GM19035 (cell line): Measurements from ENCODE around the gene CAMK2A.

Source experiments
- ATAC-seq: cut with Tn5 transposase; IDR thresholded peaks from one replicate; pipeline ENCODE4 v1.9.1; 2021; ENCODE audit not compliant: unreplicated experiment

Gene CAMK2A

DNA sequence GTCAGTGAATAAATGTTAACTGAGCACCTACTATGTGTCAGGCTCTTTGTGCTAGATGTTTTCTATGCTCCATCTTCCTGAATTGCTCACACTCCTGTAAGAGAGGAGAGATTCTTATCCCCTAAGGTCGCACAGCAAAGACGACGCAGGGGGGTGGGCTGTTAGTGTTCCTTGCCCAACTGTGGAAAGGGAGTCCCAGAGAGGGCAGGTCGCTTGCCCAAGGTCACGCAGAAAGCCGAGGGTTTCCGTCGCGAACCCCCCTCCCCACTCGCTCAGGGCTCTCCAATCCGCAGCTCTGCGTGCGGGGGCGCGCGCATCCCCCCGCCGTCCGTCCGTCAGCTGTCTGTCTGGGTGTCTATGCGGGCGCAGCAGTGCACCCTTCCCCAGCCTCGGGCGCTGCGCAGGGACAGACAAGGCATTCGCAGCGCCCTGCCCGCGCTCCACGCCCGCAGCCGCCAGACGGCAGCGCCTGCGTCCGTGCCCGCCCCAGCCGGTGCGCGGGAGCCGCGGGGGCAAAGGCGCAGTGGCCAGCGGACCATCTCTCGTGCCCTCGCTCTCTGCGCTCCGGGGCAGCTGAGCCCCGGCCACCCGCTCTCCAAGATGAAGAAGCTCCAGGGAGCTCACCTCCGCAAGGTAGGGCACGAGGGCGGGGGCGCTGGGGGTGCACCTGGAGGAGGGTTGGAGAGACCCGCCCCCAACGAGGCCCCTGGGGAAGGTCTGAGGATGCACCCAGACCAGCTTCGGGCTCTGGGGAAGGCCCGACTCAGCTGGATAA, 99.7 kb downstream of the CAMK2A start, which contains the start of gene SLC6A7:
TSS of gene SLC6A7 (plus strand) at position 335 of the 775 bp plus-strand sequence. CDS start at position 601, 266 bp downstream.
- no peak for ATAC-seq

DNA sequence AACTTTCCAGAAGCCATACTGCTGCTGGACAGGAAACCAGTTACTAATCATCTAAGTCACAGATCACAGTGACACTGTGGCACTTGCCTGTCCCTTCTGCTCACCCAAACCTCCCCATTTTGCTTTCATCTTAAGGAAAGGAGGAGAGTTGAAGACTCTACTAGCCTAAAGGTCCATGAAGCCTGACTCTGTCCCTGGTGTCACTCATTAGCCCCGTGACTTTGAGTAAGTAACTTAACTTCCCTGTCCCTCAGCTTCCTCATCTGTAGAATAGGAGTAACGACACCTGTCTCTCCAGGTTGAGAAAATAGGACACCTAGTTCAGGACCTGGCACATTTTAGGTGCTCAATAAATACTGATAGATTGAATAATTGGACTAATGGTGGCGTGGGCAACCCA, 100.2 kb downstream of the CAMK2A start:
- ATAC-seq: no peak

DNA sequence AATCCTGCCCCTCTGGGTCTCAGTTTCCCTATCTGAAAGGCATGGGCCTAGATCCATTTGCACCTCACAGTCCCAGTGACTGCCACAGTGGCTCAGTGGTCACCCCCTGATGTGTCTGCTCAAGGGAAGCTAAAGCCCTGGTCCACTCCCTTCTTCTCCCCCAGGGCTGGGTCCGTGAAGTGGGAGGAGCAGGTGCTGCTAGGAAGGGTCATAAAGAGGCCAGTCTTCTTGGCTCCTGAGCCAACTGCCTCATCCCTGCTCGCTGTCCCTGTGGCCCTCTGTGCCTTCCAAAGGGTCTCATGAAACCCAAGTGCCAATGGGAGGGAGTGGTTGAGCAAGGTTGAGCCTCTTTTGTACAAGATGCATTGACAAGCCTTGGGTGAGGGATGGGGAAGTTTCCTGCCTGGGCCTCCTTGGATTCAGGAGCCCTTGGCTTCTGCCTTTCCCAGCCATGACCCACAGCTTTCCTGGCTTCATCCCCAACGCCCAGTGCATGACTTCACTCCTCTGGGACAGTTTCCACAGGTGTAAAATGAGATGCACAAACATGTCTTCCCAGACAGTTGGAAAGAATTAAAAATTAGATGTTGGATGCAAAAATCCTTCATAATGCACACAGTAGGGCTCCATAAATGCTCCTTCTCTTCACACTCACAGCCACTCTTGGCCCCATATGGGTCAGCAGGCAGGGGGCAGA, 101.3 kb downstream of the CAMK2A start:
- ATAC-seq: no peak

DNA sequence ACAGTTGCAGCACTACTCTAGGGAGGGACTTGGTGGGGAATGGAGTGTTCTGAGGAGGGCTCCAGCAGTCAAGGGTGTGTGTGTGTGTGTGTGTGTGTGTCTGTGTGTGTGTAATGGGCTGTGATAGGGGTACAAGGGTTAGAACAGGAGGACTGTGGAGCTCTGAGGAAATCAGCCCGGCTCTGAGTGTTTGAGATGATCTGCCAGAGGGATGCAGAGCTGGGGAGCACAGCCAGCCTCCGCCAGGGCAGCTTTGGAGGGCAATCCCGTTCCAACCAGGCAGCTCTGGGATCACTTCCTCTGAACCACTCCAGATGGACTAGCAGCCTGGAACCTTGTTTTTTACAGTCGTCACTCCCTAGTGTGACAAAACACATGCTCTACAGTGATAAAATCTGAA, 102.7 kb downstream of the CAMK2A start:
- no peak for ATAC-seq

DNA sequence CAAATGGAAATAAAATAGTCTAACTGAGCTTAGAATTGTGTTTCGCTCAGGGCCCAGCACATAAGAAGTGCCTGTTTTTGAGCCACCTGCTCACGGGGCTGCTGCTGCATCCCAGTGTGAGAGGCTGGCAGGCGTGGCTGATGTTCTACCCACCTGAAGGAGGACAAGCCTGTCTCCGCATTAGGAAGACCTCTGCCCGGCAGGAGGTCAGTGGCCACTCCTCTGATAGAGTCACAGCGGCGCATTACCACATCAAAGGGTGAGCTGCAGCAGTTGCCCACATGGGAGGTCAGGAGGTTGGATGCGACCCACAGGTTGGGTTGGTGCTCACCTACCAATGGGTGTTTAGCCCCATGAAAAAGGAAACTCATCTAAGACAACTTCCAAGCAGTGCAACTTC, 103.4 kb downstream of the CAMK2A start:
- ATAC-seq: no peak

DNA sequence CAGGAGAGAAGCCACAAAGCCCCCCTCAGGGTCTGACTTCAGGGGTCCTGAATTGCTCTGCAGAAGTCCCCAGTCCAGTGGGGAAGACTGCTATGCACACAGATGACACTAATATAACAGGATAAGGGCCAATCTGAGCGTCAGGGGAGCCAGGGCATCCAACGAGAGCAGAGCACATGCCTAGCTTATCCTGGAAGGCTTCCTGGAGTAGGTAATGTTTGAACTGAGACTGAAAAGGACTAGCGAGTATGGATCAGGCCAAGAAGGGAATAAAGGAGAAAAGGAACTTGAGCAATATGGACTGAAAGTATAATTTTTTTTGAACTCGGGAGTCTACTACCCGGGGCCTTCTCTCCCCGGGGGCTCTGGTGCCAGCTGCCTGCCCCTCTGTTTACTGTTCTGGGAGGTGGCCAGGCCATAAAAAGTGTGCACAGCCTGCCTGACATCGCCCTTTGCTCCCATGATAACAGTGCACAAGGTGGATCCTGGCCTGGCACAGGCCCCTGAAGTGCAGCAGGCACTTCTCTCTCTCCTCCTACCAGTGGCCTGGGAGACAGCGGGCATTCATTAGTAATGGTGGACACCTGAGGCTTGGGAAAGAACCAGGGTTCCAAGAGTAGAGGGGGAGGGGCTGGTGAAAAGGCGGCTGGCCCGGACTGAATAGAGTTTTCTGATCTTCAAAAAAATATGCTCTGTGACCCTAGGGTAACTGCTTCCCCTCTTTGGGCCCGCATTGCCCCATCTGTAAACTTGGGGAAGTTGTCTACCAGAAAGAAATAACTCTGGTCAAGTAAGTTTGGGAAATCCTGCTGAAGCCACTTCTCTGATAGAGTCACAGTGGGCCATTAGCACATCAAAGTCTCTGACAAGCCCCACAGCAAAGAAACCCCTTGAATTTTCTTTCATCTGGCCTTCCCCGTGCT, 104.3 kb downstream of the CAMK2A start:
- no peak for ATAC-seq

DNA sequence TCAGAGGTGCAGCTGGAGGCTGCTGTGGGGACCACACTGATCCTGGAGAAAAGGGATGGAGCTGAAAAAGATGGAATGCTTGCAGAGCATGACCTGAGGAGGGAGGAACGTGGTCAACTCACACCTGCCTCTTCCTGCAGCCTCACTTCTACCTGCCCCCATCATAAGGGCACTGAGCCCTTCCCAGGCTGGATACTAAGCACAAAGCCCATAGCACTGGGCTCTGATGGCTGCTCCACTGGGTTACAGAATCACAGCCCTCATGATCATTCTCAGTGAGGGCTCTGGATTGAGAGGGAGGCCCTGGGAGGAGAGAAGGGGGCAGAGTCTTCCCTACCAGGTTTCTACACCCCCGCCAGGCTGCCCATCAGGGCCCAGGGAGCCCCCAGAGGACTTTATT, 105.6 kb downstream of the CAMK2A start:
- ATAC-seq: no peak

DNA sequence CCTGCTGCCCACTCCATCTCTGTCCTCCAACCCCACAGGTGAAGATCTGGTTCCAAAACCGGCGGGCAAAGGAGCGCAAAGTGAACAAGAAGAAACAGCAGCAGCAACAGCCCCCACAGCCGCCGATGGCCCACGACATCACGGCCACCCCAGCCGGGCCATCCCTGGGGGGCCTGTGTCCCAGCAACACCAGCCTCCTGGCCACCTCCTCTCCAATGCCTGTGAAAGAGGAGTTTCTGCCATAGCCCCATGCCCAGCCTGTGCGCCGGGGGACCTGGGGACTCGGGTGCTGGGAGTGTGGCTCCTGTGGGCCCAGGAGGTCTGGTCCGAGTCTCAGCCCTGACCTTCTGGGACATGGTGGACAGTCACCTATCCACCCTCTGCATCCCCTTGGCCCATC, 106.1 kb downstream of the CAMK2A start:
- ATAC-seq: no peak

DNA sequence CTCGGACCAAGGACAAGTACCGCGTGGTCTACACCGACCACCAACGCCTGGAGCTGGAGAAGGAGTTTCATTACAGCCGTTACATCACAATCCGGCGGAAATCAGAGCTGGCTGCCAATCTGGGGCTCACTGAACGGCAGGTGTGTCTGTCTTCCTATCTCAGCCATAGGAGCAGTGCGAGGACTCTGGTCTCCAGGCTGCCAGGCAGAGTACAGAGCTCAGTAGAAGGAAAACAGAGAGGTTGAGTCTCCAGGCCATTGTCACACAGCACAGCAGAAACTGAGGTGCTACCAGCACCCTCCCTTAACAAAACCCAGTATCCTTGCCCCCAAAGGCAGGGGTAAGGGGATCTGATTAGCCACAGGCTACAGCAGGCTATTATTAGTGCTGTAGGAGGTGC, 106.8 kb downstream of the CAMK2A start:
- ATAC-seq: no peak

DNA sequence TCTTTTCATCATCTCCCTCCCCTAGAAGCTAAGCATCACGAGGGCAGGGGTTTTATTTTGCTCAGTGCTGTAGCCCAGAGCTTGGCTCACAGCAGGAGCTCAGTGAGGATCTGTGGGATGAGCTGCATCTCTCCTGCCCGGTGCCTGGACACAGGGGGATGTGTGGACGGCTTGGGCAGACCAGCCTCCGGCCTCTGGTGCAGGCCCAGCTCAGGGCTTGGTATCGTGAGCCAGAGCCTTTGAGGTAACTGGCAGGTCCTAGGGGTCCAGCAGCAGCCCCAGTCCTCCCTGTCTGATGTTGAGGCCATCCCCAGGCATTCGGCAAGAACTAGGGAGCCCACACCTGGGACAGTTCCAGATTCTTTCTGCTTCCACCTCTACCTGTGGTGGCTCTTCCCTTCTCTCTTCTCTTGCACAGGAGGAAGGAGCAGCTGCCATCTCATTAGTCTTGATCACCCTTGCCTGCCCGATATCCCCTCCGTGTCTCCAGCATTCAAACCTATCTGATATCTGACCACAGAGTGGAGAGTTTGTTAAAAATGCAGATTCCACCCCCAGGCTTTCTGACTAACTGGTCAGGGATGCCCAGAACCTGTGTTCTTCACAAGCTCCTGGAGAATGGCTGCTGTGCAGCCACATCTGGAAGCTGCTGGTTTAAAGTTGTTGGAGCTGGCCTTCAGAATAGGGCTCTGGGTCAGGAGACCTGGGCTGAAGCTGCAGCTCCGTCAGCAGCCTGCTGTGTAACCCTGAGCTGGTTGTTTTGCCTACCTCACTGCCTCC, 107.6 kb downstream of the CAMK2A start:
- ATAC-seq: no peak

DNA sequence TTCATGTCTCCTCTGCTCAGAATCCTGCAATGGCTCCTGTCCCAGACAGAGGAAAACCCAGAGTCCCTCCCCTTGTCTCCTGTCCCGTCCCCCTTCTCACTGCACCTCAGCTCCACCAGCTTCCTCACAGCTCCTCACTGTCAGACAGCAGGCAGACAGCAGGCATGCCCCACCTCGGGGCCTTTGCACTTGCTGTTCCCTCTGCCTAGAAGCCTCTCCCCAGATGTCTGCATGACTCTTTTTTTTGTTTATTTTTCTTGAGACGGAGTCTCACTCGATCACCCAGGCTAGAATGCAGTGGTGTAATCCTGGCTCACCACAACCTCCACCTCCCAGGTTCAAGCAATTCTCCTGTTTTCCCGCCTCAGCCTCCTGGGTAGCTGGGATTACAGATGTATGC, 108.5 kb downstream of the CAMK2A start:
- no peak for ATAC-seq

DNA sequence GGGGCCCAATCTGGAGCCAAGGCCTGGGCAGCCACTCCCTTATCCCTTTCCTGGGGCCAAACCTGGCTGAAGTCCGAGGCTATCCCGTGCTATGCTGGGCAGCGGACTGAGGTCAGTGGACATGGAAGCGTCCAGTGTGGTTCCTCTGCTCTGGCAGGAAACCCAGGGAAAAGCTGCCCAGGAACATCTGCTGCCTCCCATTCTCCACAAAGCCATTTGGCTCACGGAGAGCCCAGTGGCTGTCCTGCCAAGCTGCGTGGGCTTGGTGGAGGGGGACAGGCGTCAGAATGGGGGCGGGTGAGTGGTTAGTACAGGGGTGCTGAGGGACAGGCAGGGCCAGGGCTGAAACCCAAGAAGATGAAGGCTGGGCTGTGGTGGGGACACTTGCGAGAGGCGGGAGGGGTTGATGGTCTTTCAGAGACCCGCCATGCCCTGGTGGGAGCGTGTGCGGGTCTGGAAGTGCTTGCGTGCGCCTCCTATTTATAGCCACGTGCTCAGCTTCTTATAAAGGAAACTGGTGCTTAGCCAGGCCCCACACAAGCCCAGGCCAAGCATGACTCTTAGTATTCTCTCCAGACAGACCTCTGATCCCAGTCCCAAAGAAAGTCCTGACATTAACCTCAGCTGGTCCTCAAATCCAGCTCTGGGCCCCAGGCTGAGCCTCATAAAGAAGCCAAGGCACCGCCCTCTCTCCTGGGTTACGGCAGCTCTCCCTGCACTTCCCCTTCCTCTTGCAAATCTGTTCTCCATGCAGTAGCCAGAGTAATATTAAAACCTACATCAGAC, 109.1 kb downstream of the CAMK2A start:
- ATAC-seq: no peak

DNA sequence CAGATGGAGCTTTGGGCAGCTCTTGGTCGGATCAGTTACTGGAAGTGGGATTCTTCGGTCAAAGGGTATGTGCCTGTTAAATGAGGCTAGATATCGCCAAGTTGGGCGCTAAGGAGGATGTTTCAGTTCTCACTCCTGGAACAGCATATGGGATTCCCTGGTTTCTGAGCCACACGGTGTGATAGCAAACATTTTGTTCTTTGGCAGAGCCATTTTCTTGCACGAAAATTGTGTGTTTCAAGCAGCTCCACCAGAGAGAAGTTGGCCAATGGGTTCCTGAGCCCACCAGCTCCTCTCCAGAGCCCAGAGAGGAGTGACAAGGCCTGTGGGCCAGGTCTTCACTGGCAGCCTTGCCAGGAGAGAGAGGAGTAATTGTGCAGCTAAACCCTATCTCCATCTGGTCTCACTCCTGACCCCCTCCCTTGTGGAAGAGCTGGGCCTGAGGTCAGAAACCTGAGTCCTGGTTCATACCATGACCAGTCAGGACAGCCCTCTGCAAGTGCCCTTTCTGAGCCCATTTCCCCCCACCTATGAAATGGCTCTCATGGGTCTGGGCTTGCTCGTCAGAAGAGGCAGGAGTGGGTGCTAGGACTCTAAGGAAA, 110.5 kb downstream of the CAMK2A start:
- no peak for ATAC-seq

DNA sequence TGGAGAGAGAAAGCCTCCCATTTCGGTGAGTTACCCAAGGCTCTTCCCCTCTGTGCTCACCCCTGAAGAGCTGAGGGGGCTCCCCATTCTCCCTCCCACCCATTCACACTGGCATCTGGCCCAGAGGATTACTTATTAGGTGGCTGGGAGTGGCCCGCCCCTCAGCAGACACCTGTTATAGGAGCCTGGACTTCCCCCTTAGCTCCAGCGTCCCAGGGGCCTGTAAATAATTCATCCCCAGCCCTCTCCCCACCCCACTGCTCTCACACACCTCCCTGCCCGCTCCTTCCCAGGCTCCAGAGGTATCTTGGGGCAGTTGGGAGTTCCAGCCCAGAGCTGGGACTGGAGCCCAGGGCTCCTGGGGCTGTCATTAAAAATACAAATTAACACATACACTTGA, 111.3 kb downstream of the CAMK2A start:
- ATAC-seq: no peak

DNA sequence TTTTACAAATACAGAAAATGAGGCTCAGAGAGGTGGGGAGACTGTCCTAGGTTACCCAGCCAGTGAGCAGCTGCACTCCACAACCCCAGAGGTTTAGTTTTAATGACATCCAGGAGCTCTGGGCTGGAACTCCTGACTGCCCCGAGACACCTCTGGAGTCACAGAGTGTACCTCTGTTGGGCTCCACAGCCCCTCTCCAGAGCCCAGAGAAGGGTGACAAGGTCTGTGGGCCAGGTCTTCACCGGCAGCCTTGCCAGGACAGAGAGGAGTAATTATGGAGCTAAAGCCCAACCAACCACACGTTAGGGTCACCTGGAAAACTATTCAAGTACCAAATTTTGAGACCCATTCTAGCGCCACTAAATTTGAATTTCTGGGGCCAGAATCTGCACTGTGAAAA, 111.9 kb downstream of the CAMK2A start:
- no peak for ATAC-seq

DNA sequence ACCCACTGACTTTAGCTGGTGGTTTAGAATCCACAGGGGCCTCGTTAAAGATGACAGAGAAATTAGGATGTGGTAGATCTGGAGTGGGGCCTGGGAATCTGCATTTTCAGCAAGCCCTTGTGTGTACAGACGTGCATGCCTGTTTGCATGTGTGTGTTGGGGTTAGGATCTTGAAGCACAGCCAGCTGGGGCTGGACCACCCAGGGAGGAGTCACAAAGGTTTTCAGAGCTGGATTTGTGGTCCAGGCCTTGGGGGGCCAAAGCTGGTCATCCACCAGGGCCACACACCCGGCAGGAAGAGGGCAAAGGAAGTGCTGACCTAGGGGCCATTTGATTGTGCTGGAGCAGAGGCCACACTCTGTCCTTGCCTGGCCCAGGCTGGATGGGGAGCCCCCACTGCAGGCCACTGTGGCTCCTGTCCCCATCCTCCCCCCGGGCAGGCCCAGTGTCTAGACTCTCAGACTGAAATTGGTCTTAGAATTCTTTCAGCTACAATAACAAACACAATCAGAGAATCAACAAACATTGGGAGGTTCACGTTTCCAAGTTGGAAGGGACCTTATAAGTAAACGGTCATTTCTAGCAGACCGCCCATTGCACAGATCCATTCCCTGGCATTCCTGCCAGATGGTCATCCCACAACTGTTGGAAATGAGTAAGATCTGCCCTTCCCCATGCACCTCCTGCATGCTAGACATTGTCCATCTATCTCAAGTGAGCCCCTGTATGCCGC, 112.7 kb downstream of the CAMK2A start:
- no peak for ATAC-seq

DNA sequence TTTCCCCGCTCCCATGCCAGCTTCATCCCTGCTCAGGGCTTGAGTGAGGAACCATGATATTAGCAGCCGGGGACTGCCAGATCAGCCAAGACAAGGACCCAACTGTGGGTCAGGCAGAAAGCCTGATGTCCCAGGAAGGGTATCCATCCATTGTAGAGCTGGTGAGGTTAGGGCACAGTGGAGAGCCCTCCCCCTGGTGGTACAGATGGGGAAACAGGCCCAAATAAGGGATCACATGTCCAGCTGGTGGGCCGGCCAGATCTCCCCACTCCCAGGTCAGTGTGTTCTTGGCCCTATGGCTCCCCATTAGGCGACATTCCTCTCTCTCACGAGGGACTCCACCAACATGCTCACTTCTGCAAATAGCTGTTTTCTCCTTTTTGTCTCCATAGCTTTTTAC, 114.0 kb downstream of the CAMK2A start:
- peak; percentile 62 for ATAC-seq

DNA sequence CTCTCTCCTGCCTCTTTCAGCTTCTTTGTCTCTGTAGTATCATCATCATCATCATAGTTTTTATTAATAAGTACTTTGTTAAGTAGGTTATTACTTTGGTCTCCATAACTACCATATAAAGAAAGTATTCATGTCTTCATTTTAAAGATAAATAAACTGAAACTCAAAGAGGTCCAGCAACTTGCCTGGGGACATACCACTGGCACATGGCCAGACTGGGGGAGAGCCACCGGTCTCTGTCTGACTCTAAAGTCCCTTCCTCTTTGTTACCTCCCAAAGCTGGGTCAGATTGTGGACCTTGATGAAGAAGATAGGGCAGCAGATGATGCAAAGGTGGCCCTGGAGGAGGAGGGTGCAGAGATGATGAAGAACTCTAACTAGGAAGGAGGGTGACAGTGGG, 114.5 kb downstream of the CAMK2A start:
- ATAC-seq: no peak

DNA sequence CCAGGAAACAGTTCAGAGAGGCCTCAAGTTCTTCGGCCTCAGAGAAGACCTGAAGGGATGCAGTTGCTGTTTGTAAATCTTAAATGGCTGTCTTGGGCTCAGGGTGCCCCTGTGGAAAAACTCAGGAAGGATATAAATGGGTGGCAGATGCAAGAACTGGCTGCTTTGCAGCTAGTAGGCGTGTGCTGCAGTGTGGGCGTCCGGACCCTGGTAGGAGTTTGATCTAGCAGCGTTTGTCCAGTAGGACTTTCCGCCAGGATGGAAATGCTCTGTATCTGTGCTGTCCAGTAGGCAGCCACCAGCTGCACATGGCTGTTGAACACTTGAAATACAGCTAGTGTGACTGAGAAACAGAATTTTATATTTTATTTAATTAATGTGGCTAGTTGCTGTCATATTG, 115.3 kb downstream of the CAMK2A start:
- no peak for ATAC-seq
